GM21737 (cell line): ENCODE results near the gene SAMD13.

Experiments
- ATAC-seq: cut with Tn5 transposase; IDR thresholded peaks from one replicate; pipeline ENCODE4 v1.9.1; 2021; ENCODE audit warnings: mild to moderate bottlenecking, moderate library complexity; ENCODE audit not compliant: unreplicated experiment

Gene SAMD13

DNA sequence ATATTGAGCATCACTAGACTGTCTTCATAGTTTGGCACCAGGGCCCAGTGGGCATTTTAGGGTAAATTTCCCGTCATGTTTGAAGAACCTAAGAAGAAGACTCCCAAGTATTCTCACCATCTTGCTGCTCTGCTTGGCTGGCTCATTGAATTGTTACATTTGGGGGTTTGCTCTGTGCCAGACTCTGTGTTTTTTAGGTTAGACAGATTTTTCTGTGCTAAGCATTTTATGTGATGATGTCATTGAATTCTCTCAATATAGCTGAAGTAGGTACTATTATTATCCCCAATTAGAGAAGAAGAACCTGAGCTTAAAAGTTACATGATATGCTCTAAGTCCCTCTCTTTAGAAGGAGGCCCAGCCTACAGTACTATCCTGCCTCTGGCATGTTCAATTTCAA is 68.8 kb downstream of the SAMD13 start:
- no peak for ATAC-seq

DNA sequence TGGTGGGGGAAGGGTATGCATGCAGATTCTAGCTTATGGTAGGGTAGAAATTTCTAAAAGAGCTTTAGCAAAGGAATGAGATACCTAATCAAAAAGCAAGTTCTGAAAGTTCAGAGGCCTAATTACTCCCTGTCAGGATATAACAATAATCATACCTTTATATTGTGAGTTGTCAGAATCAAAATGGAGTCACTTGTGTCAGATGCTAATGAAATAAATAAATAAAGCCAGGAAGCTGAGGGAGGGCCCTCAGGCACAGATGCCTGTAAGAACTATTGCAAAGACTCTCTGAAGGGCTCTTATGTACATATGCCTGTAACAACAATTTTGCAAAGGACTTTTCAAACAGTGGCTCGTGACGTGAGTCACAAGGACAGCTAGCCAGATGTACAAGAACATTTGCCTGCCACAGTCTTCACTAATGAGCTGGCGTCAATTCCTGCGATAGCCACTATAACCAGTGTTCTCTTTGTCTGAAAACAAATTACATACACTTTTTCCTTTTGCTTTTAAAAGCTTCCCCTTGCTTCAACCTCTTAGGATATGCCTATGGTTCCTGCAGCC is 69.4 kb downstream of the SAMD13 start:
- no peak for ATAC-seq

DNA sequence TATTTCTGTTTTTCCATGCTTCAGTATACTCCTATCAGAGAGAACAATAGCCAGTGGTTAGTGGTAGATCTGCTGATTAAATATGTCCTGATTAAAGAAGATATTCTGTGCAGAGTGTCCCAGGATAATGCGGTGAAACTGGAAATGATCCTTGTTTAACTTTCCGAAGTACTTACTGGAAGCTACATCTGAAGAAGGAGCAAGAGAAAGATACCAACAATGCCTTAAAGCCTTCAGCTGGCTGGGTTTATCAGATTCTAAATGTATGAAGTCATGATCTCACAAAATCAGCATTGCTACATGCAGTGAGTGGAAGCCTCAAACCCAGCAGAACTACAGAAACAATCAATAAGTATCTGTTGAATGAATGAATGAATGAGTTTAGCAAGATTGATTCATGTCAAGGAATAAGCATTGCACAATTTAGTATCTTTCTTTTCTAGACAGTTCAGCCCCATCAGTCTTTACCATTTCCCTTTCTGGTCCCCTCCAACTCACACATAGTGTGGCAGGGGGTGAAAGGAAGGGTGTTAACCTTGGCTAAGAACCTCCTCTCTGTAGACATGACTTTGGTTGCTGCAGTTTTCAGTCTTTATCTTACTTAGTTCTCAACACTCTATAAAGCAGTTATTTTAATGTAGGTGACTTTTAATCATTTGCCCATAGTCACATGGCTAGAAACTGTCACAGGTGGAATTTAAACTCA is 72.1 kb downstream of the SAMD13 start:
- no peak for ATAC-seq

DNA sequence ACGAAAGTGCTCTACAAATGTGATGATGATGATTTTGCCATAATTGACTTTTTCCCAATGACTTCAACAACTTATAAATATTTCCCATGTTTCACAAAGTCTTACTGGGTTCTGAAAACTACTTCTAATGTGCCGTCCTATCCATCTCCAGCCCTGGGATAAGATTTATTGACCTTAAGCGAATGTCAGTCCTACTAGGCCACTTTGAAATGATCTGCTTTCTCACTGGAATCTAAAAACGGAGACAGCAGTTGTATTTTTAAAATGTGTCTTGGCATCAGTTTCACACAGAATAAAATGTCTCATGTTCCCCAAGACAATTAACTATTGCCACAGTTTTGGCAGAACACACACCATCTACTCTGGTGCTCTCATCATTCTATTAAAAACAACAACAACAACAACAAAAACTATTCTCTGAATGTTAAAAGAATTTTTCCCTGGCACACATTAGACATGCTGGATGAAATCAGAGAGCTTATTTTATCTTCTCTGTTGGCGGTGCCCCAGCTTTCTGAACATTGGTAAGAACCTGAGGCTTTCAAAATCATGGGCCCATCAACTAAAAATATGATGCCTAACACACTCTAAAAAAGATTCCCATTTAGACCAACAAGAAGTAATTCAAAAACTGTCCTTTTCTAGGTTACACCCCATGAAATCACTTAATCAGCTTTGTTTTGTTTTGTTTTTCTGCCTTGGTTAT is 73.6 kb downstream of the SAMD13 start:
- no peak for ATAC-seq

DNA sequence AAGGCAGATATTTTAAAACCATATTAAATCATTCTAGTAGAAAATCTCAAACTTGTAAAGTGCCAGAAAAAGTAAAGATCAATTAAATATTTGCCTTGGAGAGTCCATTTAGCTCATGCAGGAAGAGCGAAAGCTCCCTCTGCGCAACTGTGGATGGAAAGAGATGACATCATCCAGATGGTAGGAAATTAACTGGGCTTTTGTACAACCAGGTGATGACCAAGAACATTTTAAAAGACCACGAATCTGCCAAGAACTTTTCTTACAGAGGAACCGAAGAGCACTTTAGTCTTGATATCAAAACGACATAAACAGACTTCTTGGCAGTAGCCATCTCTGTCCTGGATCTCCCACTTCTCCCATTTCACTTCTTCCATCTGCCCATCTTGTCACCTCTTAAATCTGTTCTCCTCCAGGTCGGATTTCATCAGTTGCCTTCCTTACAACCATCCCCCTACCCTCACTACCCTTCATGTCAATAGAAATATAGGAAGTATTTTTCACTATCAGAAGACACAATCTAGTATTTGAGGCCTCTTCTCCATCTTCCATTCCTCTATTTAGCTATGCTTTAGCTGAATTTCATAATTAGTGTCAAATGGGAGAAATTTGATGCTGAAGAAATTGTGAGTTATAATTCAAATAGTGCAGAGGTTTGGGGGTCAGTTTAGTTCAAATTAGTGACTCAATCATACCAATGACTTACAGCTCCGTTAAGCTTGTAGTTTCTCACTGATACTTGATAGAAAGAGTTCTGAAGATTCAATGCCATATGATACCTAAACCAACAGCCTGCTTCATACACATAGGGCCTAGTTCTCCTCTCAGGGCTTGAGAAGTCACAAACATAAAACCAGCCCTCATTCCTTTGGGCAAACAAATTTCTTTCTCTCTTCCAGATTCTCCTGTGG is 74.7 kb downstream of the SAMD13 start:
- ATAC-seq, result no peak

DNA sequence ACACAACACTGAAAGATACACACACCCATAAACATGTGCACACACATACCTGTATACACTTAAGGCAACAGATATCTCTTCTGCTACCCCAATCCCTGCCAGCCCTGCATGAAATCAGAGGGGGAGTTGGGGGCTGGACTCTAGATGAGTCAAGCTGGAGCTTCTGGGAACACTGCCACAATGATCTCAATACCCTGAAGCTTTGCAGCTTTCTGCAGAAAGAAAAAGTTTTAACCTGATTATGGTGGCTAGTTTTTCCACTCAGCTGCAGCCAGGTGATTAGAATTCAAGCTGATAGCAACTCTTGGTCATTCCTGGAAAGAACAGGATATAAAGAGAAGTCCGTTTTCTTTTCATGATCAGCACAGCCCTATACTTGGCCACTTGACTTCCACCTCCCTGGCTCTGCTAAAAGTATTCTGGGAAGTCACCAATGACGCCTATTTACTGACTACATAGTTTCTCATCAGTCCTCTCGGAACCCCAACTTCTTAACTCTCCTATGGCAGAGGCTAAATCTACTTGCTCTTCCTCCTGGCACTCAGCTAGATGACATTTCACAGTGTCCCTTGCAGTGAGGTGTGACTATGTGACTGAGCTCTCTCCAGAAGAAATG is 76.1 kb downstream of the SAMD13 start:
- ATAC-seq, result no peak

DNA sequence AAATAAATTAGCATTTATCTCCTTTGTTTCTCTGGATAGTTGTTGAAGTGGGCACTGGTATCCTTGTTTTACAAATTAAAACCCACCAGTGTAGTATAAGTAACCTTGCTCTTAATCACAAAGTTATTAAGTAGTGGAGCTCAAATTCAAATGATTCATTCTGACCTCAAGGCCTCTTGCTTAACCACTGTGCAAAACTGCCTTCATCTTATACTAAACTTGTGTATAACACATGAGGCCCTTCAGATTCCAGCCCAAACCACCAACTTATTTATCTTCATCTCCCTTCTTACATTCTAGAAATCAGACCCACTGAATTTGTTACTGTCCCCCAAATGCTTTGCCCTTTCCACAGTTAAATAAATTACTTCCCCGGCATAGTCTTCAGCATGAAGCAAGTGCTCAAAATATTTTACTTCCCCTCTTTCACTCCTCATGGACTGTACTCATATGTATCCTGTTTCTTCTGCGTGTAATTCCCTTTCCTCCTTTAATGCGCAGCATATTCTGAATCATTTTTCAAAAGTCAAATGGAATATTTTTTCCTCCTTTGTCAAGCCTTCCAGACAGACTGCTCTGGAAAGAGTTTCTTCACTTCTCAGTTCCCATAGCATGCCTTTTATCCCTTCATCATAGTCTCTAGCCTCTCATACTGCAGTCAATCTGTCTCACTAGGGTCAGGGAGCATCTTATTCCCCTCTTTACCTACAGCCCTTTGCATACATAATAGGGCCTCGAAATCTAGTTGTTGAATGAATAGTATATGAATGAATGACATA is 77.8 kb downstream of the SAMD13 start:
- no peak for ATAC-seq

DNA sequence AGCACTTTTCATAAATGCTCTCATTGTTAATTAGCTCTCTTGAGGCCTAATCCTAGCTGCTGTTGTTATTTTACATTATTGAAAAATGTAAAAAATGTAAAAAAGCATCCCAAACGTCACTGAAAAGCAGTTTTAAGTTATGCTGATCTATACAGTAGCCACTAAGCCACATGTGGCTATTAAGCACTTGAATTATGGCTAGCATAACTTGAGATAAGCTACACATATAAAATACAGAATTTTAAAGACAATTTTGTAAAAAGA is 78.3 kb downstream of the SAMD13 start:
- ATAC-seq, result no peak

DNA sequence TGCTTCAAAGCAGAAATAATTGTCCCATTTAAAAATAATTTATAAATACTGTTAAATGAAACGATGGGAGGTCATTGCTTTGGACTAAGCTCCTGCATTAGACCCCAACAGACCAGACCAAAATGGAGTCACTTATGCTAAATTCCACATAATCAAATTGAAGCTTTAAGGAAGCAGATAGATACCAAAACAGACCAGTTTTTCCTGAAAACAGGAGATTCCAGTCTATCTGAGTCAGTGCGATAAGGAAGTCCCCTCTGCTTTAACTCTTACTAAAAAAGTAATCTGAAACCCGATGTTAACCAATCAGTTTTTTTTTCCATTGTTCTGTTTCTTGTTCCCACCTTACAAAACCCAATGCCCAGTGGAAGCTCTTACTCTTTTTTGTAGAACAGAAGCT is 80.6 kb downstream of the SAMD13 start:
- ATAC-seq, result no peak

DNA sequence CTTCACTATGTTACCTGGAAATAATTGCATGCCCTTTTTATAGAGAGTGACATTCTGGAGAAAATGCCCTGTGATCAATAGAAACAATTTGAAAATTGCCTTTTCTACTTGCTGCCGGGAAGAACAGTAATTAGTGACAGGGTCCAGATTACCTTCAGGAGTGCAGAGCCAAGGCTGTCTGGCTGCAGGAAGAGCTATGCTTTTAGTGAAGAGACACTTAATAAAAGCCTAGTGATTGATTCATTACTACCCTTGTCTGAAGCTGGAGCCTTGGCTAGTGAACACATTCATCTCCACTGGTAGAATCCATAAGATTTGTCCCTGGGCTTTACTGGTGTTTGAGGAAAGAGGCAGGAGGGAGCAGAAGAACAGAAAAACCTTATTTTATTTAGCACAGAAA is 83.8 kb downstream of the SAMD13 start:
- no peak for ATAC-seq

DNA sequence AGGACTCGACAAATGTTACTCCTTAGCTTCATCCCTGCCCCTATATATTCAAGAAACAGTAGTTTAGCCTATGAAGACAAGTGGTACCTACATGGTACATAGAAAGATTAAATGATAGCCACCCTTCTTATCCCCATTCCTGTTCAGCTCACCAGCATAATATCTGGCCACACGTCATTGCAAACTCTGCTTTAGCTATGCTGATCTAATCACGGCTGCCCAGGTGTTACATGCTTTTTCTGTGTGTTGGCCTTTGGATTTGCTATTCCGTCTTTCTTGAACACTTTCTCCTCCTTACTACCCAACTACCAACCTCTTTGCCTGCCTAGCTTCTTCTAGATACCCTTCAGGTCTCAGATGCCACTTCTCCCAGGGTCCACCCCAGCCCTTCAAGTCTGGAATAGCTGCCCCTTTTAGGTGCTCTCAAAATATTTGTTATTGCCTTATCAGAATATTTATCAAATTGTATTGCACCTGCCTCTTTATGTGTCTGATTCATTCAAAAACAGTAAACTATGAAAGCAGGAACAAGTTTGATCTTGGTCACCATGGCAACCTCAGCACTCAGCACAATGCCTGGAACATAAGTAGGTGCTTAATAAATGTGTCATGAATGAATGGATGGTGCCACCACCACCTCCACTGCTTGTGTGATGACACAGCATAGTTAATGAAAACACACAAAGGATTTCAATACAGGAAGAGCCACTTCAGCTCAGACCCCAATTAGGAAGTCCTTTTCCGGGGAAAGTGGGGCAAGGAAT is 85.4 kb downstream of the SAMD13 start:
- no peak for ATAC-seq

DNA sequence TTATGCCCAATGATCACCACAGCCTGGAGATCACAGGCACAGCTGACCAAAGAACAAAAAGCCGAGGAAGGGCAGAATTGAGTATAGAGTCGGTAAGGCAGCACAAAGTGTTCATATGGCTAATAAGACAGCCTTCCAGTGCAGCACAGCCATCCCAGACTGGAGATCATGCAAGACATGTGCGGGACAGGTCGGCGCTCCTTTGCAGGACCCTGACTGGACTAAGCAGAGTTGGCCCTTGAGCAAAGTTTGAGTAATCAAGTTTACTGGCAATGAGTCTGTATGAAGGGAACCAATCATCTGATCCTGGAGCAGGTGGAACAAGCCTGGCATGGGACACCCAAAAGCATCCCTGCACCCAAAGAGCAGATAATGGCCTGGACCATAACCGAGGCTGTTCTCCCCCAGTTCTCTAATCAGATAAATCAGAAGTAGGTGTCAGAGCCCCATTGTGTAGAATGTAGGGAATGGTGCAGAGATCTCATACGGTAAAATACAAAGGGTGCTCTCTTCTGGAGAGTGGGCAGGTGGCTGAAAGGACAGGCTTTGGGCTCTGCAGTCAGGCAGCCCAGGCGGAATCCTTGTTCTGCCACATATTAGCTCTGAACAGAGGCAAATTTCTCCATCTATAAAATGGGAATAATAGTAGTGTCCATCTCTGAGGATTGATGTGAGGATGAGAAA is 86.1 kb downstream of the SAMD13 start:
- no peak for ATAC-seq

DNA sequence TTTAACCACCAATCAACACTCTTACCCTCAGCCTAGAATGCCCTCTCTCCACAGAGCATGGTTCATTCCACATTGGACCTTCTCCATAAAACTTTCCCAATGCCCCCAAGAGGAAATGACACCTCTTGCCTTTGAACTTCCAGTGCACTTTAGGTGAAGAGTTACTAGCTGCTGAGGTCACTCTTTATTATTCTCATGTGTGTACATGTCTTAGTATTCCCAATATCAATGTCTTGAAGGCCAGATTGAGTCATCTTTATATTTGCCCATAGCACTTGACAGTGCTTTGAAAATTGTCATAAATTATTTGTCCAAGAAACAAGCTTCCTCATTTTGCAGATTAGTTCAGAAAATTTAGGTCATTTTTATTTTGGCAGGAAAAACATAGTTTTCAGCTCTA is 88.7 kb downstream of the SAMD13 start:
- ATAC-seq, result no peak

DNA sequence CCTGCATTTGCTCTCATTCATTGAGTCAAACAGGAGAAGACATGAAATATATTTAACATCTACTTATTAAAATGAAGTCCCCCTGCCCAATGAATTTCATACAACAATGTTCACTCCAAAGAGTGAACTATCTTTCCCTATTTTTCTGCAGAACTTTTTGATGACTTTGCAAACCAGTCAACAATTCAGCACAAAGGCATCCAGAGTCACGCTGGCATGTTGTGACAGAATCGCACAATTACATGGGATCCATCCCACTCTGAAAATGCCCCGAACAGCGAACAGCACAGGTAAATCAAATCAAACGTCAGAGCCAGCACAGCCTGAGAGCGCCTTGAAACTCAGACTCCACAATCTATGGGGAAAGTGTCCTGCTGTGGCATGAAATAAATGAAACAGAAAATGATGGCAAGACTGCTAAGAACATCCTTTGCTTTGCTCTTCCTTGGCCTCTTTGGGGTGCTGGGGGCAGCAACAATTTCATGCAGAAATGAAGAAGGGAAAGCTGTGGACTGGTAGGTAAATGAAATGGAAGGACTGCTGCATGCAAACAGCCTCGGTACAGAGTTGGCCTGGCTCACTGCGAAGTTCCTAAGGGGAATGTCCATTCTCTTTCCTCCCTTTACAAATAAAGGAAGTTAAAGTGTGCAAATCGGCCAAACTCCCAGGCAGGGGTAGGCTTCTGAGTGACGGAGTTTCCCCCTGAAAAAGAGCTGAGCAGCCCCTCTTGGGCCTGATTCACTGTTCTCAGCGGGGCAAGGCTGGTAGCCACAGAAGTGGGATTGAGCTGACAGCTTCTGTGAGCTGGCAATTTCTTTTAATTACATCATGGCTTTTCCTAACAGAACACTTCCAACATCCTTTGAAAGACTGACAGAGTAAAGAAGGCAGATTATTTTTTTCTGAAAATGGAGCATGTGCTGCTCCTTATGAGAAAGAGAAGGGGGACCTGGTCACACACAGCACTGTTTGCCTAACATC is 97.0 kb downstream of the SAMD13 start, which contains the start of gene DNASE2B:
Gene DNASE2B, plus strand, starts transcription at position 310 of the 981 bp plus-strand sequence. Its CDS starts 81 bp downstream, at position 391.
- ATAC-seq, result no peak
